Measurements from ENCODE around the gene RAB7B.

Gene RAB7B

DNA sequence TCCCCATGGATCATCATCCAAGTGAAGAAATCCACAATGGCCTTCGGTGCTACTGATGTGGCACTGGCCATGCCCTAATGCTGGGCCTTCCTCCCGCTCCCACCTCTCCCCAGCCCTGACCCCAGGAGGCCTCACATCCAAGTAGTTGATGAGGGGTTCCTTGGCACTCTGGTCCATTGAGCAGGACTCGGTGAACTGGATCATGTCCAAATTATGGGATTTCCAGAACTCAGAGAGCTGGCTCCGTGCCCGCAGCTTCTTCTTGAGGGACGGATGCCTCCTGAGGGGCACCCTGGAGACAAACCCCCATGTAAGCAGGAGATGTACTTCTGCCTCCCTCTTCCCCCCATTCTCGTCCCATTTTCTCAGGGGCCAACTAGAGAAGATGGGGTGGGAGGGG is 19.6 kb upstream of the RAB7B start:
- no peak for DNase-seq (ENCODE audit: low read depth)

GRCh38 chr1:206021626-206022365 is 18.6 kb upstream of the RAB7B start:
- DNase-seq (ENCODE audit: low read depth) = peak; percentile 59

DNA sequence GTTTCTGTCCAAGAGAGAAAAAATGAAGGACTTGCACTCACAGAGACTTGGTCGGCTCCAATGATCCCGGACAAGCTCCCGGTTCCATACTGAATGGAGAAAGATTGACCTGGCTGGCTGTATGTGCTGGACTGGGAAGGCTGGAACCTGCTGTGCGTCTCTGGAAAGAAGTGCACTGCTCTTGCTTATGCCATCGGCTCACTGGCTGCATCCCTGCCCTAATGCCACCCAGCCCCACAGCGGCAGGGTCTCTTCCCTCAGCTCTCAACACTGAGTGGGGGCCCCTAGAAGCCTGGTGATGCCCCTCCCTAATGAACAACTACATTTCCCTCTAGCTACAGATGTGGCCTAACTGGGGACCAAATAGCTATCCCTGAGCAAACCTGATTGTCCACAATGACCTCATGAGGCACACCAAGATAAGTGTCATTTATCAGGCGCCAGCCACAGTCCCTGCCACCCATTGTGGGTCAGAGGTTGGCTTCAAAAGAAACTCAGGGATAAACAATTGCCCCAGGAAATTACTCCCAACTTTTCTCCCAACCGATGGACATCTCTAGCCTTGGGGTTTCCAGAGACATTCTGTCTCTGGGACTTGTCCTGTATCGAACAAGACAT is 17.9 kb upstream of the RAB7B start:
- DNase-seq (ENCODE audit: low read depth) = no peak

DNA sequence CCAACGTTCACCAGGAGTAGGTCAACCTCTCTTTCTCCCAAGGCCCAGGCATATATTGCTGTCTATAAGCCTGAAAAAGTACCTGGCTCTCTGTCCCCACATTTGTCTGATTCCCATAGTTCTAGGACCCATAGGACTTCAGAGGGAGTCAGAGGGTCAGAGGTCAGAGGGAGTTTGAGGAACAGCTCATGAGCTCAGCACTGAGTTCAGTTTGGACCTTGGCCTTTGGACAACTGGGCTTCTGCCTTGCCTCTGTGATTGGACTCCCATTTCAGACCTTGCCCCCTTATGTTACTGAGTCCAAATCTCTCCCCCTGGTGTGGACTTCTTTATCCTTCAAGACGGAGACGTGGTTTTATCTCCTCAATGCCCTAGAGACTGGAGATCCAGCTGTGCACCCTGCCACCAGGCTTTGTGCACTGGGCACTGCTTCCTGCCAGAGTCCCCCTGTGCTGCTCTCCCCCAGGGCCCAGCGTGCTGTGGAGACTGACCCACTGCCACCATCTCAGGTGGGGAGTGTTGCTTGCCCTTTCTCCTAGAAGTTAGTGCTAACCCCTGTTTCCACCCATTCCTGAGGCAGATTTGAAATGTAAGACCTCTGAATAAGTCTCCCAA is 17.3 kb upstream of the RAB7B start:
- no peak for DNase-seq (ENCODE audit: low read depth)

- no peak for DNase-seq (ENCODE audit: low read depth)
Observed at GRCh38 chr1:206015071-206015470, 11.9 kb upstream of the RAB7B start.

DNA sequence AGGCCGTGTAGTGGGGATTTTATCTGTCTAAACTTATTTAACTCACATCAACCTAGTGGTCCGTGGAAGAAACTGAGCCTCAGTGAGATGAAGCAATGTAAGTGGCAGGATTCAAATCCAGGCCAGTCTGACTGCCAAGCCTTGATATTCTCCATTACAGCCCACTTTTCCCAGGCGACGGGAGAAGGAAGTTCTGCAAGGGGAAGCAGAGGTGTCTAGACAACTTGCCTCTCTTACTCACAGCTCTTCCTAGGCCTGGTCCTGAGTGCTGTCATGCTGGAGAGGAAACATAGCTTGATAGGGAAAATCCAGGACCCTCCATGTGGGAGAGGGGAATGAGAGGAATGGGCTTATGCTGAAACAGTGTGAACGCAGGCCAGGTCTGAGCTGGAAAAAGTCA is 11.4 kb upstream of the RAB7B start:
- DNase-seq (ENCODE audit: low read depth) = no peak

GRCh38 chr1:206013026-206013795 is 10.0 kb upstream of the RAB7B start:
- DNase-seq (ENCODE audit: low read depth) = no peak

- DNase-seq (ENCODE audit: low read depth) = no peak
Observed at GRCh38 chr1:206012086-206012859, 9.1 kb upstream of the RAB7B start.

DNA sequence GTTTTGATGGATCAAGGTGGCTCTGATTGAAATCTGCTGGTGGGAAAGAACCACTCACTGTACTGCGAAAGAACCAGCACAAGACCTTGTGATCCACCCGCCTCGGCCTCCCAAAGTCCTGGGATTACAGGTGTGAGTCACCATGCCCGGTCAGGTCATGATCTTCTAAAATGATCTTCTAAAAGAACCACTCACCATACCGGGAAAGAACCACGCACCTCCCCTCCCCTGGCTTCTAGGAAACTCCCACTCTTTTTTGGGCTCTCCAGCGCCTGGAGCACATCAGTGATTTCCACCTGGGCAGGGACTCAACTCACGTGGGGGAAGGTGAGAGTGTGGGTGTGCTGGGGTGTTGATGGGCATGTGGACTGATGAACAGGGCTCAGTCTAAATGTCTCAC is 7.9 kb upstream of the RAB7B start:
- DNase-seq (ENCODE audit: low read depth) = no peak

GRCh38 chr1:206010060-206010459 is 6.9 kb upstream of the RAB7B start:
- DNase-seq (ENCODE audit: low read depth) = no peak

GRCh38 chr1:206006946-206007345 is 3.8 kb upstream of the RAB7B start:
- no peak for DNase-seq (ENCODE audit: low read depth)

DNA sequence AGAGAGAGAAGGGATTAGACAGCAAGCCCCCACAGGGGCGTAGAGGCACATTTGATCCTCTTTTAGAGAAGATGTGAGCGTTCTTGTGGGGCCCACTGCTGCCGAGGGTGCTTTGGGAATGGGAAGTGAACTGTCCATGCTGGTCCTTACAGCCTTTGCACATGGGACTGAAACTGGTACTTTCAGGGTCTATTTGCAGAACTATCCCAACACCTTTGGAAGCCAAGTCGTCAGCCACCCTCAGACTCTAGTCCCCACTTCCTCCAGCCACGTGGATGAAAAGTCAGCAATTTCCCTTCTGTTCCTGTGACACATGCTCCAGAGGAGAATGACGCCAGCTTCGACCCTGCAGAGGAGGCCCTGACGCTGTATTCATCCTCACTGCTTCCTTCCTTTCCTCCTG is 2.6 kb upstream of the RAB7B start:
- DNase-seq (ENCODE audit: low read depth) = no peak

DNA sequence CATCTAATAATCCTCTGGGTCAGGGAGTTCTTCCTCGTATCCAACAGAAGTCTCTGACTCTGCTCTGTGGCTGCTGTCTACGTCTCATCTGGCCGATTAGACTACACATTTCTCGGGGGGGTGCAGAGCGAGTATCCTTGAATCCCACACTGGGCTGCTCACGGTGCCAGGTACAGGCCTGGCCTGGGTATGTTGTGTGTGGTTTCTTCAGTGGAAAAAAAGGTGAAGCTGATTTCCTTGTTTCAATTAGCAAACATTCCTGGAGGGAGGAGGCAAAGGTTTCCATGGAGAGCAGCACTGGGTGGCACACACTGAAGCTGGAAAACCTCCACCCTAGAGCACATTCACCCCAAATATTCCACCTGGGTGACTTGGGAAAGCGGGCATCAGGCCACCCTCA is 2.0 kb upstream of the RAB7B start:
- no peak for DNase-seq (ENCODE audit: low read depth)

GRCh38 chr1:206004826-206005225 is 1.6 kb upstream of the RAB7B start:
- DNase-seq (ENCODE audit: low read depth) = no peak

DNA sequence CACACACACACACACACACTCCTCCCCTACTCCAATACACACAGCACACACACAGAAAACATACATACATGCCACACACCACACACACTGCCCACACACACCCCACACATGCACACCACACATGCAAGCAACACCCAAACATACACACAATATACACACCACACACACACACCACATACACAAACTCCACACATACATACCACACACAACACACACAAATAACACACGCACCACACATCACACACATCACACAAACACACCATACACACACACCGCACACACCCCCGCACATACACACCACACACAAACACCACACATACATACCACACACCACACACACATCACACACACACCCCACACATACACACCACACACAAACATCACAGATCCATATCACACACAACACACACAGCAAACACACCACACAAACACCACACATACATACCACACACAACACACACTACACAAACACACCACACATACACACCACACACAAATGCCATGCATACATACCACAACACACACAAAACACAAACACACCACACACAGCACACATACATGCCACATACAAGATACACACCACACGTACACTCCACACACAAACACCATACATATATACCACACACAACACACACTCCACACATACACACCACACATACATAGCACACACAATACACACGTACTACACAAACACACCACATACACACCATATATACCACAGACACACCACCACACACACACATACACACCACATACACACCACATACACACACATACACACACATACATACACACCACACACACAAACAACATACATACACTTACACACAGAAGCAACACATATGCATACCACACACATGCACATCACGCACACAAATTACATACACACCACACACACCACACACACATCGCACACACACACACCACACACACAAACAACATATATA is 932 bp upstream of the RAB7B start:
- no peak for DNase-seq (ENCODE audit: low read depth)

DNA sequence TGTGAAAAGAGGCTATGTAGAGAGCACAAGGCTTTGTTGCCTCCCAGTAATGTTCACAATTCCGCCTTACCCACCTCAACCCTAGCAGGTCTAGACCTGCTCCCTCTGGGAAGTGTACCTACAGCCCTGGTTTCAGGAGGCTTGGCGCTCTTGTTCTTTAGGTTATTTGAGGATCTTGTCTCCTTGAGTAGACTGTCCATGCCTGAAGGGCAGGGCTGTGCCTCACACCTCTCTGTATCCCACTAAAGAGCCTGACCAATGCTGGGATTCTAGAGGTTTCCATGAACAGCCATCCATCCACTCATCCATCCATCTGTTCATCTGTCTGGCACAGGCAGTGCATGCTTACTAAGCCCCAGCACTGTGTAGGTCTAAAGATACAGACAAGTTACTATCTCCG is 1.0 kb downstream of the RAB7B start:
- DNase-seq (ENCODE audit: low read depth) = no peak

DNA sequence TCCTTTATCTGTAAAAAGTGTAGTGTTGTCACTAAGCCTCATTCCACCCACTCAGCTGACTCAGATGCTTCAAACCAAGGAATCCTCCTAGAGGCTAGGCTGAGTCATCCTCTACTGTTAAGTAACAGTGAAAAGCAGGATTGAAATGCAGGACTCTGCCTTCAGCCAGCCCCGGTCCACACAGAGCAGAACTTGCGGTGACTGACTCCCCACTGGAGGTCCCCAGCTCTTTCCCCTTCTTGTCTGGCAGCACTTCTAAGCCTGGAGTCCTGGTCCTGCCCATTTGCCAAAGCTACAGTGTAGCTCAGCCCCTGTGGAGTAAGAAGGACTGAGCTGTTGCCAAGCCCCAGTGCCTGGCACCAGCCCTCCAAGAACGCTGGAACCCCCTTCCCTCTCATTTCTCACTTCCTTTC is 1.7 kb downstream of the RAB7B start:
- peak; percentile 97 for DNase-seq (ENCODE audit: low read depth)

DNA sequence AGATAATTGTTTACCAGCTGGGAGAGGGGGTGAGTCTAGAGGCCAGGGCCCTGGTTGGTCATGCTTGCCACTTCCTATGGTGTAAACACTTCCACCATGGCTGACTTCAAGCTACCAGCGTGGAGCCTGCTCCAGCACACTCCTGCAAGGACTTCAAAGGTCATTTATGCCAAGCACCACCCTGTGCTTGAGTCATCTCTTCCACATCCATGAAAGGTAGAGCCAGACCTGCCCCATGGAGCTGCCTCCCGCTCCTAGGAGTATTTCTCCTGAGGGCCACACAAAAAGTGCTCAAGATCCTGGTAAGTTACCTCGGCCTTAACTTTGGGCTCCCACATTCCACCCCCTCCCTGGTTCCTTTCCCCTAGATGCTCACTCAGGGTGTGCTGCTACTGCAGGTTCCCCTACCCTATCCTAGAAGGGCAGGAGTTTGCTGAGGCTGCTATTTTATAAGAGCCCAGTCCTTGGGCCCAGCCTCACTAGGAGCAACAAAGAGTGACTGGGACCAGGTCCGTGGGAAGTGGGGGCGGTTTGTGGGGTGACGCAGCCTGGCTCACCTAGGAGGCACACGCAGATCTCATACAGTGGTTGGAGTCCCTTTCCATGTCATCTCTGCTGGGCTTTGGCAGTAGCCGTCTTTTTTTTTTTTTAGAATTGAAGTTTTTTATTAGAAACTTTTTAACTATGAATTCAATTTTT is 2.4 kb downstream of the RAB7B start:
- no peak for DNase-seq (ENCODE audit: low read depth)

- no peak for DNase-seq (ENCODE audit: low read depth)
Observed at GRCh38 chr1:205998457-205999241, 4.5 kb downstream of the RAB7B start.

All from iris pigment epithelial cell (primary cell).